ENCODE results near the gene TEX10. TPM values are rescaled to one million over a fixed set of nuclear protein-coding genes. Genes with fewer than 3 reads are reported as not detected.
"Not testable (repeated sequence)": the region's sequence is repeated elsewhere in the genome, so short reads cannot be mapped to it uniquely, and the experiment has no call there.

Gene TEX10
- total and polyA plus RNA-seq, 7 experiments from 2014 or later, result 11.0 to 24.6 (median 18.2) TPM

DNA sequence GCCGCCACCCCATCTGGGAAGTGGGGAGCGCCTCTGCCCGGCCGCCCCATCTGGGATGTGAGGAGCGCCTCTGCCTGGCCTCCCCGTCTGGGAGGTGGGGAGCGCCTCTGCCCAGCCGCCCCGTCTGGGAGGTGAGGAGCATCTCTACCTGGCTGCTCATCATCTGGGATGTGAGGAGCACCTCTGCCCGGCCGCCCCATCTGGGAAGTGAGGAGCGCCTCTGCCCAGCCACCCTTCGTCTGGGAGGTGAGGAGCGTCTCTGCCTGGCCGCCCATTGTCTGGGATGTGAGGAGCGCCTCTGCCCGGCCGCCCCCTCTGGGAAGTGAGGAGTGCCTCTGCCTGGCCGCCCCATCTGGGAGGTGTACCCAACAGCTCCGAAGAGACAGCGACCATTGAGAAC is 40.2 kb upstream of the TEX10 start:
- H3K9me3 ChIP-seq (ENCODE audit: control insufficient read depth in 2 of 3, low read length in 3 of 3); H3K4me1 ChIP-seq (ENCODE audit: control insufficient read depth in 2 of 2, insufficient read depth in 2 of 2, low read length in 2 of 2); H3K36me3 ChIP-seq (ENCODE audit: control insufficient read depth in 2 of 3, insufficient read depth in 3 of 3, low read length in 3 of 3); POLR2A ChIA-PET; intact Hi-C loops (cut with micrococcal nuclease); H3K4me3 Mint-ChIP-seq; H3K27ac Mint-ChIP-seq; H3K9me3 Mint-ChIP-seq; ATAC-seq; CTCF ChIA-PET; H3K4me3 ChIP-seq (ENCODE audit: low read length); H3K4me1 Mint-ChIP-seq; H3K27ac ChIP-seq (ENCODE audit: low read depth, low read length); H3K27me3 Mint-ChIP-seq; H3K36me3 Mint-ChIP-seq; DNase-seq; H3K27me3 ChIP-seq (ENCODE audit: control insufficient read depth in 2 of 2, insufficient read depth in 2 of 2, low read length in 2 of 2): not testable (repeated sequence)

DNA sequence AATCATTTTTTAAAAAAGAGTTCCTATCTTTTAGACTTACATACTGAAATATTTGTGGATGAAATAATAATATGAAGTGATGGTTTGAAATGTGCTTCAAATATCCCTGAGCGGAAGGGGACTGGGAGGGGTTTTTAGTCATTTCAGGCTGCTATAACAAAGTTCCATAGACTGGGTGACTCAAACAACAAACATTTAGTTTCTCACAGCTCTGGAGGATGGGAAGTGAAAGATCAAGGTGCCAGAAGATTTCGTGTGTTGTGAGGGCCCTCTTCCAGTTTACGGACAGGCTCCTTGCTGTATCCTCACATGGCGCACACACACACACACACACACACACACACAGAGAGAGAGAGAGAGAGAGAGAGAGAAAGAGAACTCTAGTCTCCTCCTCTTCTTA is 27.1 kb upstream of the TEX10 start:
- no peaks in the 10 kb centered on the region for H3K36me3 ChIP-seq (ENCODE audit: control insufficient read depth in 2 of 3, insufficient read depth in 3 of 3, low read length in 3 of 3)
- no peak overlapping the region for H3K4me3 ChIP-seq (ENCODE audit: low read length)
- H3K27ac ChIP-seq (ENCODE audit: low read depth, low read length), result no peak overlapping the region
- H3K4me3 Mint-ChIP-seq, result no peak overlapping the region
- POLR2A ChIA-PET, result interaction anchor here (0.6 kb wide), 1 partner anchor 197 kb away, joined by 3 read pairs; no protein-coding TSS in a partner anchor
- CTCF ChIA-PET, result no interaction called here
- intact Hi-C loops (cut with micrococcal nuclease), result no loop called here
- DNase-seq, result no peak
- peaks cover 0 to 18% (median 5%) of the 10 kb centered on the region in 11 donors for H3K9me3 Mint-ChIP-seq
- no peak overlapping the region for H3K27ac Mint-ChIP-seq
- no peaks in the 10 kb centered on the region for H3K27me3 ChIP-seq (ENCODE audit: control insufficient read depth in 2 of 2, insufficient read depth in 2 of 2, low read length in 2 of 2)
- H3K4me1 Mint-ChIP-seq, result peaks cover 0 to 3% (median 0%) of the 10 kb centered on the region in 7 donors
- peaks cover 0 to 8% (median 5%) of the 10 kb centered on the region in 5 donors for H3K36me3 Mint-ChIP-seq
- H3K4me1 ChIP-seq (ENCODE audit: control insufficient read depth in 2 of 2, insufficient read depth in 2 of 2, low read length in 2 of 2), result no peaks in the 10 kb centered on the region
- no peaks in the 10 kb centered on the region for H3K27me3 Mint-ChIP-seq
- no peak for ATAC-seq
- no peaks in the 10 kb centered on the region for H3K9me3 ChIP-seq (ENCODE audit: control insufficient read depth in 2 of 3, low read length in 3 of 3)

DNA sequence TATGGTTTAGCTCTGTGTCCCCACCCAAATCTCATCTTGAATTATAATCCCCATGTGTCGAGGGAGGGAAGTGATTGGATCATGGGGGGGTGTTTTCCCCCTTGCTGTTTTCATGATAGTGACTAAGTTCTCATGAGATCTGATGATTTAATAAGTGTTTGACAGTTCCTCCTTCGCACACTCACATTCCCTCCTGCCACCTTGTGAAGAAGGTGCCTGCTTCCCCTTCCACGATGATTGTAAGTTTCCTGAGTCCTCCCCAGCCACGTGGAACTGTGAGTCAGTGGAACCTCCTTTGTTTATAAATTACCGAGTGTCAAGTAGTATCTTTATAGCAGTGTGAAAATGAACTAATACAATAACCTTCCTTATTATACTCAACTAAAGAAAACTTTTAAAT is 24.3 kb upstream of the TEX10 start:
- H3K4me3 ChIP-seq (ENCODE audit: low read length), result no peak overlapping the region
- H3K27ac ChIP-seq (ENCODE audit: low read depth, low read length), result no peak overlapping the region
- H3K36me3 Mint-ChIP-seq, result no peaks in the 10 kb centered on the region
- CTCF ChIA-PET, result interaction anchor here (0.8 kb wide), 1 partner anchor 63 kb away, joined by 3 read pairs; no protein-coding TSS in a partner anchor
- peak; percentile 37 for ATAC-seq
- no peaks in the 10 kb centered on the region for H3K4me1 ChIP-seq (ENCODE audit: control insufficient read depth in 2 of 2, insufficient read depth in 2 of 2, low read length in 2 of 2)
- DNase-seq, result no peak
- peaks cover 0 to 3% (median 0%) of the 10 kb centered on the region in 7 donors for H3K4me1 Mint-ChIP-seq
- H3K4me3 Mint-ChIP-seq, result no peak overlapping the region
- peaks cover 0 to 3% (median 0%) of the 10 kb centered on the region in 5 donors for H3K27me3 Mint-ChIP-seq
- H3K9me3 ChIP-seq (ENCODE audit: control insufficient read depth in 2 of 3, low read length in 3 of 3), result no peaks in the 10 kb centered on the region
- peak overlapping the region in 1 of 9 donors; percentile 41 for H3K27ac Mint-ChIP-seq
- POLR2A ChIA-PET, result no interaction called here
- H3K9me3 Mint-ChIP-seq, result peaks cover 0 to 1% (median 0%) of the 10 kb centered on the region in 11 donors
- H3K27me3 ChIP-seq (ENCODE audit: control insufficient read depth in 2 of 2, insufficient read depth in 2 of 2, low read length in 2 of 2), result no peaks in the 10 kb centered on the region
- intact Hi-C loops (cut with micrococcal nuclease), result no loop called here
- no peaks in the 10 kb centered on the region for H3K36me3 ChIP-seq (ENCODE audit: control insufficient read depth in 2 of 3, insufficient read depth in 3 of 3, low read length in 3 of 3)

DNA sequence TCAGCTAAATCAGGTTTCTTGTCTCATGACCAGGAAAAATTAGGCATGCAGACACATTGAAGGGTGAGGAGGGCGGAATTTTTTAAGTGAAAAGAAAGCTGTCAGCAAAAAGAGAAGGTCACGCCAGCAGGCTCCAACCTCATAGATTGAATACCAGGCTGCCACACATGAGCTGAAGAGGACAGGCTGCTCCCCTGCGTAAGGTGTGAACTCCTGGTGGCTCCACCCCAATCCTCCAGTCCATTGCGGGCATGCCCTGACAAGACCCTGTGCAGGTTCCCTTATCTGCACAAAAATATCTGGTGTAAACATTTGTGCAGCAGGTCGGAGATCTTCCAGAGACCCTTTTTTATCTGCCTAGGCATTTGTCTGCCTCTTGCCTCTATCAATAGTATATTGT is 22.9 kb upstream of the TEX10 start:
- DNase-seq, result no peak
- intact Hi-C loops (cut with micrococcal nuclease), result no loop called here
- Histone ChIP-seq H3K9me3 (ENCODE audit: control insufficient read depth in 2 of 3, low read length in 3 of 3) (no peaks in the 10 kb centered on the region), H3K36me3 (ENCODE audit: control insufficient read depth in 2 of 3, insufficient read depth in 3 of 3, low read length in 3 of 3) (no peaks in the 10 kb centered on the region), H3K4me3 (ENCODE audit: low read length) (no peak overlapping the region), H3K27ac (ENCODE audit: low read depth, low read length) (no peak overlapping the region), H3K27me3 (ENCODE audit: control insufficient read depth in 2 of 2, insufficient read depth in 2 of 2, low read length in 2 of 2) (no peaks in the 10 kb centered on the region), H3K4me1 (ENCODE audit: control insufficient read depth in 2 of 2, insufficient read depth in 2 of 2, low read length in 2 of 2) (no peaks in the 10 kb centered on the region)
- CTCF ChIA-PET, result no interaction called here
- H3K4me1 Mint-ChIP-seq, result peaks cover 0 to 3% (median 0%) of the 10 kb centered on the region in 7 donors
- no peak overlapping the region for H3K27ac Mint-ChIP-seq
- H3K27me3 Mint-ChIP-seq, result peaks cover 0 to 3% (median 0%) of the 10 kb centered on the region in 5 donors
- no peak for ATAC-seq
- no peaks in the 10 kb centered on the region for H3K36me3 Mint-ChIP-seq
- H3K9me3 Mint-ChIP-seq, result peaks cover 0 to 1% (median 0%) of the 10 kb centered on the region in 11 donors
- POLR2A ChIA-PET, result no interaction called here
- no peak overlapping the region for H3K4me3 Mint-ChIP-seq

DNA sequence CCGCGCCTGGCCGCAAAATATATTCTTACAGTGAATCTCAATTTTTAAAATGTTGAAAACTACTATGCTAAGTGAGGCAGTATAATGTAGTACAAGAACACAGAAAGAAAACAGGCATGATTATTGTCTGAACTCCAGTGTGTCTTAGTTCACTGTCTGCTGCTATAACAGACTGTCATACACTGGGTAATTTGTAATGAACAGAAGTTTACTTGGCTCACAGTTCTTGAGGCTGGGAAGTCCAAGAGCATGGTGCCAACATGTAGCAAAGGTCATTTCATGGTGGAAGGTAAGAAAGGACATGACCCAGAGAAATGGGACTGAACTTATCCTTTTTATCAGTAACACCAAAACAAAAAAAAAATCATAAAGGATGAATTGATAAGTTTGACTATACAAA is 19.9 kb upstream of the TEX10 start:
- H3K4me1 ChIP-seq (ENCODE audit: control insufficient read depth in 2 of 2, insufficient read depth in 2 of 2, low read length in 2 of 2), result no peaks in the 10 kb centered on the region
- Mint-ChIP-seq H3K36me3 (peaks cover 0 to 9% (median 5%) of the 10 kb centered on the region in 5 donors), H3K27ac (no peak overlapping the region), H3K27me3 (peaks cover 0 to 3% (median 0%) of the 10 kb centered on the region in 5 donors), H3K4me1 (no peaks in the 10 kb centered on the region), H3K9me3 (peaks cover 0 to 13% (median 4%) of the 10 kb centered on the region in 11 donors), H3K4me3 (no peak overlapping the region)
- intact Hi-C loops (cut with micrococcal nuclease), result no loop called here
- DNase-seq (no peak), ATAC-seq (no peak)
- H3K9me3 ChIP-seq (ENCODE audit: control insufficient read depth in 2 of 3, low read length in 3 of 3), result peaks cover 0 to 6% (median 0%) of the 10 kb centered on the region in 3 experiments
- no peak overlapping the region for H3K4me3 ChIP-seq (ENCODE audit: low read length)
- ChIA-PET POLR2A (no interaction called here), CTCF (no interaction called here)
- no peaks in the 10 kb centered on the region for H3K36me3 ChIP-seq (ENCODE audit: control insufficient read depth in 2 of 3, insufficient read depth in 3 of 3, low read length in 3 of 3)
- no peaks in the 10 kb centered on the region for H3K27me3 ChIP-seq (ENCODE audit: control insufficient read depth in 2 of 2, insufficient read depth in 2 of 2, low read length in 2 of 2)
- H3K27ac ChIP-seq (ENCODE audit: low read depth, low read length), result no peak overlapping the region

DNA sequence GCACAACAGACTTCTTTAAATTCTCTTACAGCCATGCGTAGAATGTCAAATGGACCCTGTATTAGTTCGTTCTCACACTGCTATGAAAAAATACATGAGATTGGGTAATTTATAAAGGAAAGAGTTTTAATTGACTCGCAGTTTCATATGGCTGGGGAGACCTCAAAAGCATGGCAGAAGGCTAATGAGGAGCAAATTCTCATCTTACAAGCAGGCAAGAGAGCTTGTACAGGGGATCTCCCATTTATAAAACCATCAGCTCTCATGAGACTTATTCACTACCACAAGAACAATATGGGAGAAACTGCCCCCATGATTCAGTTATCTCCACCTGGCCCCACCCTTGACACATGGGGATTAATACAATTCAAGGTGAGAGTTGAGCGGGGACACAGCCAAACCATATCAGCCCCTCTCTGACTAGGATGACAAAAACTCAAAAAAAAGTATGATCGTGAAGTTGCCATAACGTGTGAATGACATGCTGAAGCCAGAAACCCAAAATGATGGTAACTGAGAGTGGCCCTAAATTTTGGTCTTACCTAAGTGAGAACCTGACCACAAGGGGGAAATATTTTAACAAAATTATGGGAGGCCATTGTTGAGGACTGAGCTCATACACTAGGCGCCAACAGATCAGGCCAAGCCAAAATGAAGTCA is 17.5 kb upstream of the TEX10 start:
- H3K36me3 ChIP-seq (ENCODE audit: control insufficient read depth in 2 of 3, insufficient read depth in 3 of 3, low read length in 3 of 3), result no peaks in the 10 kb centered on the region
- Mint-ChIP-seq H3K4me1 (no peaks in the 10 kb centered on the region), H3K36me3 (peaks cover 0 to 9% (median 5%) of the 10 kb centered on the region in 5 donors), H3K4me3 (no peak overlapping the region), H3K9me3 (peaks cover 0 to 29% (median 6%) of the 10 kb centered on the region in 11 donors), H3K27ac (no peak overlapping the region), H3K27me3 (peaks cover 0 to 3% (median 0%) of the 10 kb centered on the region in 5 donors)
- ChIA-PET POLR2A (no interaction called here), CTCF (interaction anchor here (0.6 to 1.2 kb wide), 2 partner anchors 68 to 215 kb away, joined by 3 read pairs; no protein-coding TSS in a partner anchor)
- peaks cover 0 to 6% (median 0%) of the 10 kb centered on the region in 3 experiments for H3K9me3 ChIP-seq (ENCODE audit: control insufficient read depth in 2 of 3, low read length in 3 of 3)
- ATAC-seq, result no peak
- no peak overlapping the region for H3K4me3 ChIP-seq (ENCODE audit: low read length)
- no peak overlapping the region for H3K27ac ChIP-seq (ENCODE audit: low read depth, low read length)
- H3K27me3 ChIP-seq (ENCODE audit: control insufficient read depth in 2 of 2, insufficient read depth in 2 of 2, low read length in 2 of 2), result no peaks in the 10 kb centered on the region
- intact Hi-C loops (cut with micrococcal nuclease), result loop anchor here in 1 of 2 donors (1.0 kb wide), 2 partner anchors 68 to 225 kb away; no protein-coding TSS in a partner anchor
- H3K4me1 ChIP-seq (ENCODE audit: control insufficient read depth in 2 of 2, insufficient read depth in 2 of 2, low read length in 2 of 2), result no peaks in the 10 kb centered on the region
- no peak for DNase-seq

DNA sequence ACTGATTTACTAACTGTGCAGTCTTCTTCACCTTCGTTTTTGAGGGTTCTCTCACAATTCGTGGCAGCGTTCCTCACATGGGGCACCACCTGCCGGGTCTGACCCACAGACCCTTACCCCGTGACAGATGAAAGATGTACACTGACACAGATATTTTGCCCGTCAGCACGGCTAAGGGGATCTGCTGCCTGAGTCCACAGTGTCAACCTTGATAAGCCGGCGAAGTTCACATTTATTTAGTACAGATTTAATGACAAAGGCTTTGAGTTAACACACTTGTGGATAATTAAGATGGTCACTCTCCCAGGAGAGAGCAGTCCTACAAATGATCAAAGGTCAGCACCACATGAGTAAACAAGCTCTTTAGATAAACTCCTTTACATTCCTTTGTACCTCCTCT is 15.9 kb upstream of the TEX10 start:
- POLR2A ChIA-PET, result no interaction called here
- no peak overlapping the region for H3K27ac Mint-ChIP-seq
- H3K4me3 Mint-ChIP-seq, result no peak overlapping the region
- H3K9me3 Mint-ChIP-seq, result peaks cover 0 to 45% (median 9%) of the 10 kb centered on the region in 11 donors
- H3K4me1 Mint-ChIP-seq, result no peaks in the 10 kb centered on the region
- no peak overlapping the region for H3K4me3 ChIP-seq (ENCODE audit: low read length)
- no peaks in the 10 kb centered on the region for H3K27me3 ChIP-seq (ENCODE audit: control insufficient read depth in 2 of 2, insufficient read depth in 2 of 2, low read length in 2 of 2)
- ATAC-seq, result no peak
- no peaks in the 10 kb centered on the region for H3K36me3 ChIP-seq (ENCODE audit: control insufficient read depth in 2 of 3, insufficient read depth in 3 of 3, low read length in 3 of 3)
- H3K27ac ChIP-seq (ENCODE audit: low read depth, low read length), result no peak overlapping the region
- CTCF ChIA-PET, result no interaction called here
- intact Hi-C loops (cut with micrococcal nuclease), result no loop called here
- peaks cover 0 to 6% (median 0%) of the 10 kb centered on the region in 3 experiments for H3K9me3 ChIP-seq (ENCODE audit: control insufficient read depth in 2 of 3, low read length in 3 of 3)
- H3K36me3 Mint-ChIP-seq, result peaks cover 0 to 15% (median 5%) of the 10 kb centered on the region in 5 donors
- no peaks in the 10 kb centered on the region for H3K4me1 ChIP-seq (ENCODE audit: control insufficient read depth in 2 of 2, insufficient read depth in 2 of 2, low read length in 2 of 2)
- H3K27me3 Mint-ChIP-seq, result peaks cover 0 to 3% (median 0%) of the 10 kb centered on the region in 5 donors
- no peak for DNase-seq

Data from naive thymus-derived CD4-positive, alpha-beta T cell (primary cell).